IMR-90 (cell line): ENCODE results near the gene UEVLD. TPM values are rescaled to one million over a fixed set of nuclear protein-coding genes. Genes with fewer than 3 reads are reported as not detected.

ENCODE experiments used
- ATAC-seq: fragments of 200-7000 bp; cut with Tn5 transposase; 2 replicates; pipeline ENCODE4 v1.9.1; 2020; ENCODE audit warnings: low read depth, mild to moderate bottlenecking, moderate library complexity
- BruUV-seq: library from RNA; stranded (reverse); fragments of 400-500 nt; replicated peaks from 2 replicates; lab custom pipeline; 2021; lab: Mats Ljungman, UMichigan
- CTCF ChIA-PET: fragments of 300-600 bp; formaldehyde crosslinking; extraction: SDS; loops from one replicate; lab custom pipeline; 2021; ENCODE audit warnings: antibody characterized with exemption; lab: Yijun Ruan, JAX
- POLR2A ChIA-PET: fragments of 300-600 bp; sonication (Branson Sonifier 250); formaldehyde crosslinking; loops from one replicate; lab custom pipeline; 2022; ENCODE audit warnings: antibody characterized with exemption; ENCODE audit not compliant: unreplicated experiment; lab: Charles Lee
- DNase-seq: peaks from one replicate; pipeline ENCODE4 v3.0.0; 2013
- H2AFZ ChIP-seq: replicated peaks from 2 replicates; pipeline ENCODE3; 2013; ENCODE audit warnings: low read length, mild to moderate bottlenecking; ENCODE audit not compliant: poor library complexity
- H2AK5ac ChIP-seq: 2 replicates; pipeline ENCODE4 v1.6.1; 2013; ENCODE audit warnings: low read depth, low read length, inconsistent platforms
- H2AK9ac ChIP-seq: replicated peaks from 2 replicates; pipeline ENCODE3; 2013; ENCODE audit warnings: mild to moderate bottlenecking, low read depth, low read length, moderate library complexity; ENCODE audit not compliant: poor library complexity
- H2BK120ac ChIP-seq: 2 replicates; pipeline ENCODE4 v1.6.1; 2013; ENCODE audit warnings: low read depth, low read length, inconsistent platforms
- H2BK15ac ChIP-seq: 3 replicates; pipeline ENCODE4 v1.6.1; 2013; ENCODE audit warnings: low read depth, low read length, inconsistent platforms
- H2BK20ac ChIP-seq: 2 replicates; pipeline ENCODE4 v1.6.1; 2013; ENCODE audit warnings: low read depth, mild to moderate bottlenecking, inconsistent platforms, low read length, moderate library complexity
- H2BK5ac ChIP-seq: 2 replicates; pipeline ENCODE4 v1.6.1; 2013; ENCODE audit warnings: mild to moderate bottlenecking, low read depth, low read length, inconsistent platforms; ENCODE audit not compliant: poor library complexity, severe bottlenecking
- H3K14ac ChIP-seq: replicated peaks from 2 replicates; pipeline ENCODE4 v1.6.1; 2013; ENCODE audit warnings: low read depth, low read length, inconsistent platforms
- H3K18ac ChIP-seq: 2 replicates; pipeline ENCODE4 v1.6.1; 2013; ENCODE audit warnings: low read depth, low read length, control low read depth
- H3K23ac ChIP-seq: 2 replicates; pipeline ENCODE4 v1.6.1; 2013; ENCODE audit warnings: low read depth, low read length, inconsistent platforms
- H3K27ac ChIP-seq: 2 replicates; pipeline ENCODE4 v1.5.1; 2013; ENCODE audit warnings: mild to moderate bottlenecking, control low read depth, low read length; ENCODE audit not compliant: insufficient read depth
- H3K27me3 ChIP-seq: 2 replicates; pipeline ENCODE4 v1.6.1; 2013; ENCODE audit warnings: low read length; ENCODE audit not compliant: control insufficient read depth, insufficient read depth
- H3K36me3 ChIP-seq: 2 replicates; pipeline ENCODE4 v1.6.1; 2013; ENCODE audit warnings: low read length, mixed read lengths; ENCODE audit not compliant: control insufficient read depth, insufficient read depth
- H3K4ac ChIP-seq: 2 replicates; pipeline ENCODE4 v1.6.1; 2013; ENCODE audit warnings: low read depth, low read length, inconsistent platforms
- H3K4me1 ChIP-seq: 2 replicates; pipeline ENCODE4 v1.6.1; 2013; ENCODE audit warnings: low read length, mixed read lengths; ENCODE audit not compliant: control insufficient read depth, insufficient read depth
- H3K4me2 ChIP-seq: 2 replicates; pipeline ENCODE4 v1.6.1; 2013; ENCODE audit warnings: low read depth, mild to moderate bottlenecking, control low read depth, low read length, moderate library complexity
- H3K4me3 ChIP-seq: 2 replicates; pipeline ENCODE4 v1.5.1; 2013; ENCODE audit warnings: low read depth, mild to moderate bottlenecking, control low read depth, low read length, moderate library complexity; ENCODE audit not compliant: insufficient read depth
- H3K56ac ChIP-seq: 2 replicates; pipeline ENCODE4 v1.6.1; 2013; ENCODE audit warnings: low read length, inconsistent platforms; ENCODE audit not compliant: insufficient read depth; ENCODE audit errors: extremely low read depth
- H3K79me1 ChIP-seq, 2 experiments: 2 replicates each; pipeline ENCODE4 v1.6.1; 2013; ENCODE audit warnings: low read length in 2 of 2, inconsistent platforms in 1 of 2, low read depth in 1 of 2
- H3K9ac ChIP-seq: 2 replicates; pipeline ENCODE4 v1.6.1; 2013; ENCODE audit warnings: low read depth, low read length, control low read depth
- H3K9me1 ChIP-seq: 2 replicates; pipeline ENCODE4 v1.6.1; 2013; ENCODE audit warnings: low read length, inconsistent platforms; ENCODE audit not compliant: insufficient read depth
- H3K9me3 ChIP-seq: 2 replicates; pipeline ENCODE4 v1.6.1; 2013; ENCODE audit warnings: low read length; ENCODE audit not compliant: control insufficient read depth, insufficient read depth
- H4K20me1 ChIP-seq: 2 replicates; pipeline ENCODE4 v1.6.1; 2013; ENCODE audit warnings: low read length, inconsistent platforms; ENCODE audit not compliant: insufficient read depth
- H4K5ac ChIP-seq: 2 replicates; pipeline ENCODE4 v1.6.1; 2013; ENCODE audit warnings: mild to moderate bottlenecking, low read depth, low read length, control low read depth
- H4K8ac ChIP-seq, 2 experiments: 2 replicates each; pipeline ENCODE4 v1.6.1; 2013; ENCODE audit warnings: low read depth in 2 of 2, low read length in 2 of 2, control low read depth in 1 of 2, inconsistent platforms in 1 of 2
- H4K91ac ChIP-seq: 2 replicates; pipeline ENCODE4 v1.6.1; 2013; ENCODE audit warnings: low read depth, low read length, inconsistent platforms; ENCODE audit not compliant: insufficient read depth
- BHLHE40 ChIP-seq: fragments of 150-350 bp; IDR thresholded peaks from 2 replicates; pipeline ENCODE4 v1.6.1; 2016; ENCODE audit warnings: mild to moderate bottlenecking, low read depth, low read length
- CEBPB ChIP-seq: IDR thresholded peaks from 2 replicates; pipeline ENCODE4 v1.6.1; 2012; ENCODE audit warnings: low read depth, low read length, improper control_type of control experiment
- CHD1 ChIP-seq: IDR thresholded peaks from 2 replicates; pipeline ENCODE4 v1.6.1; 2012; ENCODE audit warnings: low read depth, low read length, improper control_type of control experiment
- ELK1 ChIP-seq: fragments of 150-350 bp; IDR thresholded peaks from 2 replicates; pipeline ENCODE4 v1.6.1; 2016; ENCODE audit warnings: low read depth, mild to moderate bottlenecking, low read length, moderate library complexity, borderline replicate concordance
- FOS ChIP-seq: fragments of 150-350 bp; IDR thresholded peaks from 2 replicates; pipeline ENCODE4 v1.6.1; 2016; ENCODE audit warnings: low read depth, low read length
- MAFK ChIP-seq: IDR thresholded peaks from 2 replicates; pipeline ENCODE4 v1.6.1; 2012; ENCODE audit warnings: low read depth, low read length, improper control_type of control experiment
- MAZ ChIP-seq: IDR thresholded peaks from 2 replicates; pipeline ENCODE4 v1.6.1; 2012; ENCODE audit warnings: low read depth, mild to moderate bottlenecking, low read length, improper control_type of control experiment, moderate library complexity, borderline replicate concordance
- MXI1 ChIP-seq: IDR thresholded peaks from 2 replicates; pipeline ENCODE4 v1.6.1; 2012; ENCODE audit warnings: low read depth, mild to moderate bottlenecking, low read length, moderate library complexity, borderline replicate concordance
- POLR2A ChIP-seq: IDR thresholded peaks from 2 replicates; pipeline ENCODE4 v1.6.1; 2012; ENCODE audit warnings: mild to moderate bottlenecking, low read depth, low read length
- RAD21 ChIP-seq: IDR thresholded peaks from 2 replicates; pipeline ENCODE4 v1.6.1; 2012; ENCODE audit warnings: low read length, improper control_type of control experiment
- RCOR1 ChIP-seq: IDR thresholded peaks from 2 replicates; pipeline ENCODE4 v1.6.1; 2012; ENCODE audit warnings: mild to moderate bottlenecking, low read length, improper control_type of control experiment; ENCODE audit not compliant: insufficient replicate concordance
- RFX5 ChIP-seq: IDR thresholded peaks from 2 replicates; pipeline ENCODE4 v1.8.0; 2012; ENCODE audit warnings: low read depth, mild to moderate bottlenecking, low read length, moderate library complexity
- SMC3 ChIP-seq: fragments of 150-350 bp; IDR thresholded peaks from 2 replicates; pipeline ENCODE4 v1.6.1; 2016; ENCODE audit warnings: low read depth, mild to moderate bottlenecking, antibody characterized with exemption, low read length, moderate library complexity
- WGBS, 2 experiments: methylation state at CpG; one replicate each; pipeline versions ENCODE4 v1.1.5 to v1.1.7; 2013; ENCODE audit warnings: missing lambda C conversion rate in 2 of 2; ENCODE audit not compliant: insufficient read length in 1 of 2; ENCODE audit errors: extremely low coverage in 2 of 2; 5-methylcytosine and 5-hydroxymethylcytosine counted together
- dilution Hi-C: fragments of 300-500 bp; cut with HindIII; formaldehyde crosslinking; loops from one replicate; pipeline ENCODE4 v1.14.3; 2018; ENCODE audit warnings: low sequenced_read_pairs; ENCODE audit not compliant: unreplicated experiment
- in situ Hi-C: fragments of 300-500 bp; cut with MboI; formaldehyde crosslinking; loops from 3 replicates; pipeline ENCODE4 v1.14.3; 2019; ENCODE audit warnings: low sequenced_read_pairs, inconsistent platforms, mixed read lengths
- intact Hi-C: fragments of 100-400 bp; cut with micrococcal nuclease; formaldehyde crosslinking; loops from 2 replicates; pipeline ENCODE4 v1.10.0; 2022
- polyA plus RNA-seq, 3 experiments: library from polyadenylated mRNA; depleted of rRNA; stranded (reverse); fragments of >200 nt; gene quantifications; 2 replicates each; pipeline ENCODE4 v1.2.3, GENCODE V29; 2012; ENCODE audit warnings: low replicate concordance in 1 of 3
- total RNA-seq: library from RNA; depleted of rRNA; stranded (reverse); fragments of >200 nt; gene quantifications from 2 replicates; pipeline ENCODE4 v1.2.3, GENCODE V29; 2012
- TF ChIP-seq, protein P1 (sequence below): fragments of 150-350 bp; IDR thresholded peaks from 2 replicates; pipeline ENCODE4 v1.6.1; 2017; ENCODE audit warnings: mild to moderate bottlenecking, antibody characterized with exemption, low read length, low read depth
- TF ChIP-seq, protein P2 (sequence below): conservative IDR thresholded peaks from 2 replicates; pipeline ENCODE4 v1.5.1; 2012; ENCODE audit warnings: mild to moderate bottlenecking, low read depth, low read length, improper control_type of control experiment

The UEVLD gene
- total and polyA plus RNA-seq, 2 of the 4 experiments (the other 2 are of a cell fraction): 13.8 to 29.2 TPM

GRCh38 chr11:18523084-18523483 lies 65.5 kb downstream of the UEVLD start:
- intact Hi-C loops (no loop called here), dilution Hi-C loops (no loop called here), in situ Hi-C loops (no loop called here)
- ATAC-seq (no peak), DNase-seq (no peak)
- Histone ChIP-seq H4K20me1 (peaks cover 23% of the 10 kb centered on the region), H3K56ac (no peak overlapping the region), H3K9me1 (peaks cover 5% of the 10 kb centered on the region; the same call in 1 of the 2 replicates), H3K4me2 (no peak overlapping the region), H3K27me3 (no peaks in the 10 kb centered on the region), H3K27ac (no peak overlapping the region), H3K14ac (no peak overlapping the region), H3K23ac (no peak overlapping the region), H2BK20ac (no peak overlapping the region), H3K4ac (no peak overlapping the region), H3K9ac (no peak overlapping the region), H2AK9ac (no peak overlapping the region), H2BK120ac (no peak overlapping the region), H2AFZ (no peak overlapping the region), H3K36me3 (peaks cover 8% of the 10 kb centered on the region), H2BK5ac (no peak overlapping the region), H3K79me1 (peaks cover 38 to 67% of the 10 kb centered on the region in 2 experiments), H3K18ac (no peak overlapping the region), H4K91ac (no peak overlapping the region), H4K5ac (no peak overlapping the region), H3K4me1 (peaks cover 2% of the 10 kb centered on the region), H2BK15ac (no peak overlapping the region), H3K4me3 (no peak overlapping the region), H2AK5ac (no peak overlapping the region), H4K8ac (no peak overlapping the region), H3K9me3 (no peaks in the 10 kb centered on the region)
- CTCF ChIA-PET: no interaction called here
- BruUV-seq: no TSS peak
- POLR2A ChIA-PET: no interaction called here
- TF ChIP-seq POLR2A (no peak), RAD21 (no peak), MXI1 (no peak), ELK1 (no peak), MAFK (no peak), CHD1 (no peak), RFX5 (no peak), BHLHE40 (no peak), MAZ (no peak), RCOR1 (no peak), SMC3 (no peak), CEBPB (no peak), FOS (no peak)
- TF ChIP-seq, protein P1, sequence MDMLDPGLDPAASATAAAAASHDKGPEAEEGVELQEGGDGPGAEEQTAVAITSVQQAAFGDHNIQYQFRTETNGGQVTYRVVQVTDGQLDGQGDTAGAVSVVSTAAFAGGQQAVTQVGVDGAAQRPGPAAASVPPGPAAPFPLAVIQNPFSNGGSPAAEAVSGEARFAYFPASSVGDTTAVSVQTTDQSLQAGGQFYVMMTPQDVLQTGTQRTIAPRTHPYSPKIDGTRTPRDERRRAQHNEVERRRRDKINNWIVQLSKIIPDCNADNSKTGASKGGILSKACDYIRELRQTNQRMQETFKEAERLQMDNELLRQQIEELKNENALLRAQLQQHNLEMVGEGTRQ: no peak
- TF ChIP-seq, protein P2, sequence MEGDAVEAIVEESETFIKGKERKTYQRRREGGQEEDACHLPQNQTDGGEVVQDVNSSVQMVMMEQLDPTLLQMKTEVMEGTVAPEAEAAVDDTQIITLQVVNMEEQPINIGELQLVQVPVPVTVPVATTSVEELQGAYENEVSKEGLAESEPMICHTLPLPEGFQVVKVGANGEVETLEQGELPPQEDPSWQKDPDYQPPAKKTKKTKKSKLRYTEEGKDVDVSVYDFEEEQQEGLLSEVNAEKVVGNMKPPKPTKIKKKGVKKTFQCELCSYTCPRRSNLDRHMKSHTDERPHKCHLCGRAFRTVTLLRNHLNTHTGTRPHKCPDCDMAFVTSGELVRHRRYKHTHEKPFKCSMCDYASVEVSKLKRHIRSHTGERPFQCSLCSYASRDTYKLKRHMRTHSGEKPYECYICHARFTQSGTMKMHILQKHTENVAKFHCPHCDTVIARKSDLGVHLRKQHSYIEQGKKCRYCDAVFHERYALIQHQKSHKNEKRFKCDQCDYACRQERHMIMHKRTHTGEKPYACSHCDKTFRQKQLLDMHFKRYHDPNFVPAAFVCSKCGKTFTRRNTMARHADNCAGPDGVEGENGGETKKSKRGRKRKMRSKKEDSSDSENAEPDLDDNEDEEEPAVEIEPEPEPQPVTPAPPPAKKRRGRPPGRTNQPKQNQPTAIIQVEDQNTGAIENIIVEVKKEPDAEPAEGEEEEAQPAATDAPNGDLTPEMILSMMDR: no peak
- WGBS, 2 experiments: no CpG with 5 or more reads among the region's 3 CpGs
